HepG2 (cell line): ENCODE data around the gene ICE1. TPM values are rescaled to one million over a fixed set of nuclear protein-coding genes. Genes with fewer than 3 reads are reported as not detected.

Experiments used
- ATAC-seq: fragments of 200-7000 bp; cut with Tn5 transposase; 3 replicates; pipeline ENCODE4 v1.9.1; 2020; ENCODE audit warnings: mild to moderate bottlenecking, moderate library complexity
- BruUV-seq: library from RNA; stranded (reverse); fragments of 400-500 nt; replicated peaks from 2 replicates; lab custom pipeline; 2021; lab: Mats Ljungman, UMichigan
- CTCF ChIA-PET: fragments of 300-600 bp; formaldehyde crosslinking; extraction: SDS; loops from one replicate; lab custom pipeline; 2021; ENCODE audit warnings: low total read pairs, inconsistent platforms, low intra/inter-chr PET ratio; lab: Yijun Ruan, JAX
- POLR2A ChIA-PET: fragments of 350-600 bp; sonication (Branson Sonifier 250); formaldehyde crosslinking; loops from one replicate; lab custom pipeline; 2020; ENCODE audit warnings: antibody characterized with exemption, inconsistent platforms; lab: Yijun Ruan, JAX
- DNase-seq: peaks from one replicate; pipeline ENCODE4 v3.0.0-alpha.2; 2015; ENCODE audit warnings: low spot score
- FAIRE-seq: peaks from 3 replicates; lab custom pipeline; 2011; peaks lifted over from hg19 to GRCh38; lab: Jason Lieb, UNC
- H2AFZ ChIP-seq: one replicate; pipeline ENCODE4 v1.6.1; 2011; ENCODE audit warnings: low read length, inconsistent platforms
- H3K27ac ChIP-seq: fragments of 300-600 bp; 3 replicates; pipeline ENCODE4 v1.8.0; 2011; ENCODE audit warnings: mixed run types, mild to moderate bottlenecking, mixed read lengths, low read length, inconsistent platforms; ENCODE audit not compliant: insufficient read depth; ENCODE audit errors: extremely low read length
- H3K27me3 ChIP-seq, 2 experiments: fragments of 200-600 bp in 1 of 2; 2 replicates in 1 of 2; 3 replicates in 1 of 2; pipeline versions ENCODE4 v1.6.0 to v1.8.0; 2011; ENCODE audit warnings: low read length in 2 of 2, mild to moderate bottlenecking in 2 of 2, moderate library complexity in 2 of 2, inconsistent platforms in 1 of 2; ENCODE audit not compliant: insufficient read depth in 2 of 2, control insufficient read depth in 1 of 2
- H3K36me3 ChIP-seq, 2 experiments: fragments of 200-600 bp in 1 of 2; replicated peaks in 1 of 2; 2 replicates in 1 of 2; 3 replicates in 1 of 2; pipeline versions ENCODE4 v1.5.1 to v1.8.0; 2011; ENCODE audit warnings: low read length in 2 of 2, inconsistent platforms in 1 of 2; ENCODE audit not compliant: insufficient read depth in 2 of 2, control insufficient read depth in 1 of 2
- H3K4me1 ChIP-seq: 2 replicates; pipeline ENCODE4 v1.5.1; 2012; ENCODE audit warnings: low read length, inconsistent platforms; ENCODE audit not compliant: insufficient read depth
- H3K4me2 ChIP-seq: 2 replicates; pipeline ENCODE4 v1.6.0; 2011; ENCODE audit warnings: low read depth, low read length, inconsistent platforms
- H3K4me3 ChIP-seq, 3 experiments: fragments of 200-600 bp in 1 of 3; sonication (generic), shearing (Covaris generic) in 1 of 3; replicated peaks in 1 of 3; 2 replicates each; pipeline ENCODE4 v1.5.1; 2011 to 2016; ENCODE audit warnings: low read length in 3 of 3, inconsistent platforms in 2 of 3, low read depth in 2 of 3, mild to moderate bottlenecking in 2 of 3, control low read depth in 1 of 3, mixed read lengths in 1 of 3; ENCODE audit not compliant: insufficient read depth in 1 of 3
- H3K79me2 ChIP-seq: one replicate; pipeline ENCODE4 v1.6.1; 2011; ENCODE audit warnings: low read length, inconsistent platforms; ENCODE audit not compliant: insufficient read depth
- H3K9ac ChIP-seq: 2 replicates; pipeline ENCODE4 v1.6.0; 2011; ENCODE audit warnings: mild to moderate bottlenecking, low read depth, low read length, inconsistent platforms; ENCODE audit not compliant: insufficient read depth
- H3K9me3 ChIP-seq: 2 replicates; pipeline ENCODE4 v1.5.1; 2012; ENCODE audit warnings: mild to moderate bottlenecking, low read length
- H4K20me1 ChIP-seq: 2 replicates; pipeline ENCODE4 v1.6.0; 2011; ENCODE audit warnings: inconsistent platforms, mild to moderate bottlenecking, low read length, moderate library complexity; ENCODE audit not compliant: insufficient read depth
- ELF4 ChIP-seq: sonication (generic); formaldehyde crosslinking; IDR thresholded peaks from 2 replicates; pipeline ENCODE4 v1.5.0; 2020; ENCODE audit warnings: missing genetic modification reagents, mild to moderate bottlenecking, moderate library complexity, borderline replicate concordance
- GFI1 ChIP-seq: sonication (generic); formaldehyde crosslinking; IDR thresholded peaks from 2 replicates; pipeline ENCODE4 v1.5.0; 2020; ENCODE audit warnings: missing genetic modification reagents, mild to moderate bottlenecking, borderline replicate concordance
- KDM4B ChIP-seq: sonication (generic); formaldehyde crosslinking; IDR thresholded peaks from 2 replicates; pipeline ENCODE4 v1.4.0; 2020; ENCODE audit warnings: missing genetic modification reagents
- NFRKB ChIP-seq: fragments of 450-650 bp; IDR thresholded peaks from 2 replicates; pipeline ENCODE4 v1.6.1; 2017
- NFYC ChIP-seq: IDR thresholded peaks from 2 replicates; pipeline ENCODE4 v1.6.1; 2016; ENCODE audit warnings: missing genetic modification reagents, missing compliant biosample characterization
- NR2F6 ChIP-seq, 2 experiments: IDR thresholded peaks; 2 replicates each; pipeline ENCODE4 v1.6.1; 2016; ENCODE audit warnings: antibody characterized with exemption in 1 of 2, mild to moderate bottlenecking in 1 of 2
- PHF21A ChIP-seq: sonication (generic); formaldehyde crosslinking; IDR thresholded peaks from 2 replicates; pipeline ENCODE4 v1.5.0; 2020; ENCODE audit warnings: mild to moderate bottlenecking, missing genetic modification reagents
- PHF5A ChIP-seq: IDR thresholded peaks from one replicate; pipeline ENCODE4 v1.6.1; 2018; ENCODE audit warnings: low read depth, missing genetic modification reagents; ENCODE audit not compliant: unreplicated experiment
- THAP7 ChIP-seq: sonication (generic); formaldehyde crosslinking; IDR thresholded peaks from 2 replicates; pipeline ENCODE4 v1.8.1; 2023; ENCODE audit warnings: mild to moderate bottlenecking, missing genetic modification reagents
- THRA ChIP-seq: sonication (generic); formaldehyde crosslinking; IDR thresholded peaks from 2 replicates; pipeline ENCODE4 v1.4.0; 2020; ENCODE audit warnings: missing genetic modification reagents, borderline replicate concordance
- TMF1 ChIP-seq: sonication (generic); formaldehyde crosslinking; IDR thresholded peaks from 2 replicates; pipeline ENCODE4 v1.8.1; 2022; ENCODE audit warnings: low read depth, missing genetic modification reagents
- YY1 ChIP-seq: IDR thresholded peaks from 2 replicates; pipeline ENCODE4 v1.6.1; 2011; ENCODE audit warnings: low read length, low read depth, moderate library complexity, mild to moderate bottlenecking; ENCODE audit not compliant: insufficient read depth, insufficient replicate concordance
- ZBTB25 ChIP-seq: IDR thresholded peaks from 2 replicates; pipeline ENCODE4 v1.6.1; 2018; ENCODE audit warnings: missing genetic modification reagents
- ZBTB26 ChIP-seq: IDR thresholded peaks from 2 replicates; pipeline ENCODE4 v1.6.1; 2016; ENCODE audit warnings: missing compliant biosample characterization, missing genetic modification reagents, borderline replicate concordance
- ZNF225 ChIP-seq: sonication (generic); formaldehyde crosslinking; IDR thresholded peaks from 2 replicates; pipeline ENCODE4 v1.4.0; 2020; ENCODE audit warnings: mild to moderate bottlenecking, missing genetic modification reagents
- ZNF3 ChIP-seq: IDR thresholded peaks from 2 replicates; pipeline ENCODE4 v1.7.0; 2017; ENCODE audit warnings: inconsistent platforms
- ZNF382 ChIP-seq: sonication (generic); formaldehyde crosslinking; IDR thresholded peaks from 2 replicates; pipeline ENCODE4 v1.5.0; 2020; ENCODE audit warnings: missing genetic modification reagents, mild to moderate bottlenecking, borderline replicate concordance
- ZNF468 ChIP-seq: sonication (generic); formaldehyde crosslinking; IDR thresholded peaks from 2 replicates; pipeline ENCODE4 v1.8.0; 2022; ENCODE audit warnings: mild to moderate bottlenecking, moderate library complexity, missing genetic modification reagents
- ZNF572 ChIP-seq: sonication (generic); formaldehyde crosslinking; IDR thresholded peaks from 2 replicates; pipeline ENCODE4 v1.5.1; 2020; ENCODE audit warnings: mild to moderate bottlenecking, missing genetic modification reagents
- whole genome bisulfite sequencing: methylation state at CpG from one replicate; pipeline ENCODE4 v1.1.6; 2017; ENCODE audit warnings: low lambda C conversion rate; 5-methylcytosine and 5-hydroxymethylcytosine counted together
- in situ Hi-C: cut with HindIII; loops from 2 replicates; pipeline ENCODE4 v1.10.0; 2017; ENCODE audit warnings: low pct_unique_long_range_greater_than_20kb; ENCODE audit not compliant: extremely low pct_ligation_motif_present
- intact Hi-C: fragments of 100-400 bp; cut with micrococcal nuclease; formaldehyde crosslinking; loops from one replicate; pipeline ENCODE4 v1.10.0; 2022; ENCODE audit not compliant: unreplicated experiment
- polyA plus RNA-seq, 8 experiments: library from polyadenylated mRNA; depleted of rRNA in 3 of 8; stranded (reverse) in 7 of 8; unstranded in 1 of 8; fragments of >200 nt; fragmentation: Illumina TruSeq in 4 of 8; extraction: Trizol in 4 of 8; gene quantifications; 2 replicates each; pipeline versions ENCODE4 v1.2.1 to v1.2.3, GENCODE V29; 2011 to 2016; ENCODE audit warnings: low read depth in 4 of 8, missing spikeins in 1 of 8, mixed read lengths in 1 of 8; ENCODE audit not compliant: insufficient read depth in 1 of 8
- total RNA-seq, 5 experiments: library from RNA; depleted of rRNA; stranded (reverse); fragments of >200 nt; fragmentation: Illumina TruSeq; extraction: Trizol; gene quantifications; 2 replicates each; pipeline ENCODE4 v1.2.3, GENCODE V29; 2016; ENCODE audit warnings: low read depth in 1 of 5

The ICE1 gene
- total and polyA plus RNA-seq, 2 of the 13 experiments (the other 11 are each of a cell fraction or from before 2014, with no cell fraction given) = 9.1 to 27.6 TPM

- TF ChIP-seq THAP7 (CRISPR knock-in tag) = no peak
- TF ChIP-seq ZNF468 (CRISPR knock-in tag) = no peak
Observed at GRCh38 chr5:5487585-5488360, 65.3 kb downstream of the ICE1 start (continued).

GRCh38 chr5:5490774-5491347 lies 68.4 kb downstream of the ICE1 start:
- 97% methylated on average over 8 of the region's 9 CpGs for WGBS
- in situ Hi-C loops (loop anchor here (10.0 kb wide), 2 partner anchors 944 to 1084 kb away; no protein-coding TSS in a partner anchor), intact Hi-C loops (no loop called here)
- Histone ChIP-seq H3K79me2 (no peaks in the 10 kb centered on the region), H3K36me3 (peaks cover 1 to 19% of the 10 kb centered on the region in 2 experiments; a peak in 3 of 5 replicates), H3K9me3 (no peaks in the 10 kb centered on the region), H3K27me3 (peaks cover 0 to under 1% of the 10 kb centered on the region in 2 experiments; a peak in 1 of 5 replicates), H3K27ac (no peak overlapping the region), H4K20me1 (no peaks in the 10 kb centered on the region), H3K4me1 (no peaks in the 10 kb centered on the region; the same call in 1 of the 2 replicates), H2AFZ (no peak overlapping the region), H3K9ac (no peak overlapping the region), H3K4me2 (no peak overlapping the region), H3K4me3 (no peak overlapping the region)
- no peak for DNase-seq
- ATAC-seq = no peak
- no TSS peak for BruUV-seq
- POLR2A ChIA-PET = no interaction called here
- CTCF ChIA-PET = no interaction called here
- TF ChIP-seq PHF21A (CRISPR knock-in tag) (no peak), THRA (no peak), ZNF572 (CRISPR knock-in tag) (no peak), ZBTB26 (CRISPR knock-in tag) (no peak), ZBTB25 (CRISPR knock-in tag) (no peak), GFI1 (no peak), ELF4 (CRISPR knock-in tag) (no peak), KDM4B (CRISPR knock-in tag) (no peak), ZNF382 (CRISPR knock-in tag) (no peak), ZNF225 (CRISPR knock-in tag) (no peak), NFRKB (no peak), NFYC (CRISPR knock-in tag) (no peak), TMF1 (no peak), YY1 (no peak), ZNF3 (no peak), PHF5A (no peak), NR2F6 (IDR thresholded peaks at IDR 0.05) (no peak), NR2F6 (CRISPR knock-in tag; IDR thresholded peaks at IDR 0.05) (no peak)
- FAIRE-seq = no peak
